IPS-18a (cell line): ENCODE data around the gene MRPS10.

Experiments used
- H3K27ac ChIP-seq: one replicate; pipeline ENCODE4 v1.5.1; 2013; ENCODE audit warnings: low read length
- H3K27me3 ChIP-seq: one replicate; pipeline ENCODE4 v1.6.1; 2013; ENCODE audit warnings: mild to moderate bottlenecking, low read length; ENCODE audit not compliant: control insufficient read depth, insufficient read depth
- H3K36me3 ChIP-seq: one replicate; pipeline ENCODE4 v1.6.1; 2013; ENCODE audit warnings: low read depth, low read length; ENCODE audit not compliant: control insufficient read depth
- H3K4me1 ChIP-seq: one replicate; pipeline ENCODE4 v1.6.1; 2013; ENCODE audit warnings: low read depth, low read length; ENCODE audit not compliant: control insufficient read depth
- H3K4me3 ChIP-seq: one replicate; pipeline ENCODE4 v1.5.1; 2013; ENCODE audit warnings: low read length
- H3K9ac ChIP-seq: one replicate; pipeline ENCODE4 v1.6.1; 2013; ENCODE audit warnings: mild to moderate bottlenecking, low read length, moderate library complexity
- H3K9me3 ChIP-seq: one replicate; pipeline ENCODE4 v1.6.1; 2013; ENCODE audit warnings: low read depth, low read length; ENCODE audit not compliant: control insufficient read depth

Gene MRPS10

GRCh38 chr6:42255050-42255449, 37.4 kb upstream of the MRPS10 start:
- Histone ChIP-seq H3K27ac (no peak overlapping the region), H3K27me3 (no peaks in the 10 kb centered on the region), H3K9ac (no peak overlapping the region), H3K4me1 (peaks cover 20% of the 10 kb centered on the region), H3K9me3 (no peaks in the 10 kb centered on the region), H3K36me3 (peaks cover 37% of the 10 kb centered on the region), H3K4me3 (no peak overlapping the region)

- Histone ChIP-seq H3K27me3 (no peaks in the 10 kb centered on the region), H3K27ac (no peak overlapping the region), H3K36me3 (peaks cover 39% of the 10 kb centered on the region), H3K4me3 (no peak overlapping the region), H3K9ac (no peak overlapping the region), H3K9me3 (no peaks in the 10 kb centered on the region), H3K4me1 (peaks cover 20% of the 10 kb centered on the region)
These were observed 36.8 kb upstream of the MRPS10 start for GRCh38 chr6:42254505-42254904.

GRCh38 chr6:42251911-42252637, 34.4 kb upstream of the MRPS10 start:
- H3K4me1 ChIP-seq, result peaks cover 6% of the 10 kb centered on the region
- no peak overlapping the region for H3K4me3 ChIP-seq
- no peaks in the 10 kb centered on the region for H3K9me3 ChIP-seq
- no peak overlapping the region for H3K27ac ChIP-seq
- peaks cover 45% of the 10 kb centered on the region for H3K36me3 ChIP-seq
- no peaks in the 10 kb centered on the region for H3K27me3 ChIP-seq
- H3K9ac ChIP-seq, result no peak overlapping the region

- peaks cover 41% of the 10 kb centered on the region for H3K36me3 ChIP-seq
- peaks cover under 1% of the 10 kb centered on the region for H3K4me1 ChIP-seq
- no peaks in the 10 kb centered on the region for H3K27me3 ChIP-seq
- no peak overlapping the region for H3K27ac ChIP-seq
- no peak overlapping the region for H3K4me3 ChIP-seq
- H3K9ac ChIP-seq, result no peak overlapping the region
- no peaks in the 10 kb centered on the region for H3K9me3 ChIP-seq
These were observed 33.8 kb upstream of the MRPS10 start for GRCh38 chr6:42251500-42251899.

GRCh38 chr6:42250274-42250931, 32.7 kb upstream of the MRPS10 start:
- no peaks in the 10 kb centered on the region for H3K27me3 ChIP-seq
- no peak overlapping the region for H3K9ac ChIP-seq
- no peak overlapping the region for H3K27ac ChIP-seq
- H3K4me1 ChIP-seq, result no peaks in the 10 kb centered on the region
- no peak overlapping the region for H3K4me3 ChIP-seq
- H3K9me3 ChIP-seq, result no peaks in the 10 kb centered on the region
- H3K36me3 ChIP-seq, result peaks cover 35% of the 10 kb centered on the region

- Histone ChIP-seq H3K36me3 (peaks cover 24% of the 10 kb centered on the region), H3K4me3 (no peak overlapping the region), H3K27ac (no peak overlapping the region), H3K4me1 (no peaks in the 10 kb centered on the region), H3K27me3 (no peaks in the 10 kb centered on the region), H3K9me3 (no peaks in the 10 kb centered on the region), H3K9ac (no peak overlapping the region)
These were observed 31.6 kb upstream of the MRPS10 start for GRCh38 chr6:42249279-42249678.

- no peaks in the 10 kb centered on the region for H3K27me3 ChIP-seq
- H3K4me1 ChIP-seq, result peaks cover 7% of the 10 kb centered on the region
- H3K27ac ChIP-seq, result no peak overlapping the region
- H3K9ac ChIP-seq, result no peak overlapping the region
- H3K36me3 ChIP-seq, result peaks cover 17% of the 10 kb centered on the region
- no peak overlapping the region for H3K4me3 ChIP-seq
- H3K9me3 ChIP-seq, result no peaks in the 10 kb centered on the region
These were observed 25.4 kb upstream of the MRPS10 start for GRCh38 chr6:42243046-42243445.

- H3K27me3 ChIP-seq, result no peaks in the 10 kb centered on the region
- no peak overlapping the region for H3K4me3 ChIP-seq
- H3K4me1 ChIP-seq, result peaks cover 7% of the 10 kb centered on the region
- no peak overlapping the region for H3K27ac ChIP-seq
- H3K9ac ChIP-seq, result no peak overlapping the region
- H3K9me3 ChIP-seq, result no peaks in the 10 kb centered on the region
- H3K36me3 ChIP-seq, result peaks cover 17% of the 10 kb centered on the region
These were observed 24.3 kb upstream of the MRPS10 start for GRCh38 chr6:42241915-42242314.

- Histone ChIP-seq H3K4me3 (no peak overlapping the region), H3K27ac (no peak overlapping the region), H3K4me1 (peaks cover 7% of the 10 kb centered on the region), H3K36me3 (peaks cover 24% of the 10 kb centered on the region), H3K9ac (no peak overlapping the region), H3K9me3 (no peaks in the 10 kb centered on the region), H3K27me3 (no peaks in the 10 kb centered on the region)
These were observed 22.2 kb upstream of the MRPS10 start for GRCh38 chr6:42239736-42240375.

- H3K4me1 ChIP-seq, result peaks cover 7% of the 10 kb centered on the region
- H3K36me3 ChIP-seq, result peaks cover 24% of the 10 kb centered on the region
- no peaks in the 10 kb centered on the region for H3K9me3 ChIP-seq
- H3K9ac ChIP-seq, result no peak overlapping the region
- no peaks in the 10 kb centered on the region for H3K27me3 ChIP-seq
- no peak overlapping the region for H3K4me3 ChIP-seq
- no peak overlapping the region for H3K27ac ChIP-seq
These were observed 21.7 kb upstream of the MRPS10 start for GRCh38 chr6:42239333-42239732.

- peaks cover 20% of the 10 kb centered on the region for H3K36me3 ChIP-seq
- H3K4me3 ChIP-seq, result no peak overlapping the region
- H3K9ac ChIP-seq, result no peak overlapping the region
- no peak overlapping the region for H3K27ac ChIP-seq
- no peaks in the 10 kb centered on the region for H3K27me3 ChIP-seq
- no peaks in the 10 kb centered on the region for H3K9me3 ChIP-seq
- peaks cover 7% of the 10 kb centered on the region for H3K4me1 ChIP-seq
These were observed 20.2 kb upstream of the MRPS10 start for GRCh38 chr6:42237857-42238256.
